MM.1S (cell line): ENCODE results near the gene BET1L.

Experiments used
- CTCF ChIP-seq: fragments of 300-600 bp; sonication (generic); IDR thresholded peaks from 2 replicates; pipeline ENCODE4 v1.5.1; 2016; ENCODE audit warnings: antibody characterized with exemption, low read length, mixed read lengths
- EZH2 ChIP-seq: fragments of 300-600 bp; sonication (generic); optimal IDR thresholded peaks from 2 replicates; pipeline ENCODE3; 2017; ENCODE audit warnings: low read depth, mild to moderate bottlenecking, antibody characterized with exemption, low read length, mixed read lengths
- EZH2phosphoT487 ChIP-seq: fragments of 300-600 bp; sonication (generic); IDR thresholded peaks from 2 replicates; pipeline ENCODE4 v1.6.1; 2018; ENCODE audit warnings: antibody characterized with exemption, low read length

GRCh38 chr11:203945-204586 lies 3.1 kb downstream of the BET1L start:
- TF ChIP-seq CTCF (no peak), EZH2phosphoT487 (no peak), EZH2 (no peak)
